ENCODE results near the gene SNRNP200. TPM values are rescaled to one million over a fixed set of nuclear protein-coding genes. Genes with fewer than 3 reads are reported as not detected.

SNRNP200 gene
- total RNA-seq, 1 donor, result 44.2 TPM

- peak; percentile 62 for DNase-seq (ENCODE audit: insufficient read length, low spot score, missing footprints)
- peaks cover 29% of the 10 kb centered on the region for H3K4me1 ChIP-seq (ENCODE audit: insufficient read depth, low read length)
These were observed 59.5 kb downstream of the SNRNP200 start for GRCh38 chr2:96245609-96246390.

GRCh38 chr2:96243843-96244242 is 61.5 kb downstream of the SNRNP200 start:
- H3K4me3 ChIP-seq (ENCODE audit: insufficient read depth, low read length), result no peak overlapping the region
- TF ChIP-seq CTCF (IDR thresholded peaks at IDR 0.05; ENCODE audit: extremely low read depth, low read depth, low read length), result no peak
- no peak overlapping the region for H3K27ac ChIP-seq (ENCODE audit: low read depth, low read length)
- no peak overlapping the region for H2AFZ ChIP-seq (ENCODE audit: low read length)
- no peaks in the 10 kb centered on the region for H3K9me3 ChIP-seq (ENCODE audit: low read depth, low read length)
- no peaks in the 10 kb centered on the region for H4K20me1 ChIP-seq (ENCODE audit: insufficient read depth, low read length)
- no peak overlapping the region for H3K4me2 ChIP-seq (ENCODE audit: insufficient read depth, low read length)
- no peaks in the 10 kb centered on the region for H3K79me2 ChIP-seq (ENCODE audit: insufficient read depth, low read length)
- no peaks in the 10 kb centered on the region for H3K27me3 ChIP-seq (ENCODE audit: insufficient read depth, low read length)
- no peak for DNase-seq (ENCODE audit: insufficient read length, low spot score, missing footprints)
- H3K36me3 ChIP-seq (ENCODE audit: insufficient read depth, low read length), result no peaks in the 10 kb centered on the region
- peaks cover 16% of the 10 kb centered on the region for H3K4me1 ChIP-seq (ENCODE audit: insufficient read depth, low read length)

More at GRCh38 chr2:96245609-96246390, 59.5 kb downstream of the SNRNP200 start:
- no peaks in the 10 kb centered on the region for H4K20me1 ChIP-seq (ENCODE audit: insufficient read depth, low read length)
- peak overlapping the region; percentile 61 for H3K27ac ChIP-seq (ENCODE audit: low read depth, low read length)
- no peak for TF ChIP-seq CTCF (IDR thresholded peaks at IDR 0.05; ENCODE audit: extremely low read depth, low read depth, low read length)
- peaks cover 5% of the 10 kb centered on the region for H3K36me3 ChIP-seq (ENCODE audit: insufficient read depth, low read length)
- no peak overlapping the region for H3K4me3 ChIP-seq (ENCODE audit: insufficient read depth, low read length)
- peaks cover 5% of the 10 kb centered on the region for H3K79me2 ChIP-seq (ENCODE audit: insufficient read depth, low read length)
- no peak overlapping the region for H3K4me2 ChIP-seq (ENCODE audit: insufficient read depth, low read length)
- no peak overlapping the region for H2AFZ ChIP-seq (ENCODE audit: low read length)
- no peaks in the 10 kb centered on the region for H3K9me3 ChIP-seq (ENCODE audit: low read depth, low read length)
- no peaks in the 10 kb centered on the region for H3K27me3 ChIP-seq (ENCODE audit: insufficient read depth, low read length)

- H3K27ac ChIP-seq (ENCODE audit: low read depth, low read length), result peak overlapping the region; percentile 82
- no peak for TF ChIP-seq CTCF (IDR thresholded peaks at IDR 0.05; ENCODE audit: extremely low read depth, low read depth, low read length)
These were observed 63.3 kb downstream of the SNRNP200 start for GRCh38 chr2:96241900-96242611.

GRCh38 chr2:96241227-96241626 is 64.1 kb downstream of the SNRNP200 start:
- no peaks in the 10 kb centered on the region for H4K20me1 ChIP-seq (ENCODE audit: insufficient read depth, low read length)
- H3K27me3 ChIP-seq (ENCODE audit: insufficient read depth, low read length), result no peaks in the 10 kb centered on the region
- H2AFZ ChIP-seq (ENCODE audit: low read length), result no peak overlapping the region
- H3K79me2 ChIP-seq (ENCODE audit: insufficient read depth, low read length), result no peaks in the 10 kb centered on the region
- DNase-seq (ENCODE audit: insufficient read length, low spot score, missing footprints), result no peak
- H3K36me3 ChIP-seq (ENCODE audit: insufficient read depth, low read length), result no peaks in the 10 kb centered on the region
- no peaks in the 10 kb centered on the region for H3K9me3 ChIP-seq (ENCODE audit: low read depth, low read length)
- peaks cover 16% of the 10 kb centered on the region for H3K4me1 ChIP-seq (ENCODE audit: insufficient read depth, low read length)
- no peak overlapping the region for H3K4me3 ChIP-seq (ENCODE audit: insufficient read depth, low read length)
- no peak overlapping the region for H3K27ac ChIP-seq (ENCODE audit: low read depth, low read length)
- TF ChIP-seq CTCF (IDR thresholded peaks at IDR 0.05; ENCODE audit: extremely low read depth, low read depth, low read length), result no peak
- H3K4me2 ChIP-seq (ENCODE audit: insufficient read depth, low read length), result no peak overlapping the region

More at GRCh38 chr2:96241900-96242611, 63.3 kb downstream of the SNRNP200 start:
- H3K27me3 ChIP-seq (ENCODE audit: insufficient read depth, low read length), result no peaks in the 10 kb centered on the region
- peak; percentile 90 for DNase-seq (ENCODE audit: insufficient read length, low spot score, missing footprints)
- no peaks in the 10 kb centered on the region for H3K36me3 ChIP-seq (ENCODE audit: insufficient read depth, low read length)
- H3K4me3 ChIP-seq (ENCODE audit: insufficient read depth, low read length), result no peak overlapping the region
- H3K79me2 ChIP-seq (ENCODE audit: insufficient read depth, low read length), result no peaks in the 10 kb centered on the region
- peak overlapping the region; percentile 35 for H2AFZ ChIP-seq (ENCODE audit: low read length)
- H4K20me1 ChIP-seq (ENCODE audit: insufficient read depth, low read length), result no peaks in the 10 kb centered on the region
- peaks cover 16% of the 10 kb centered on the region for H3K4me1 ChIP-seq (ENCODE audit: insufficient read depth, low read length)
- no peaks in the 10 kb centered on the region for H3K9me3 ChIP-seq (ENCODE audit: low read depth, low read length)
- peak overlapping the region; percentile 35 for H3K4me2 ChIP-seq (ENCODE audit: insufficient read depth, low read length)
